Hepatocyte (in vitro differentiated cells): ENCODE measurements around the gene ZNF697. TPM values are rescaled to one million over a fixed set of nuclear protein-coding genes. Genes with fewer than 3 reads are reported as not detected.
A peak's percentile ranks its signal among the peaks of the same experiment; 100 is the strongest.

Source experiments
- DNase-seq: peaks from one replicate; pipeline ENCODE4 v3.0.0-alpha.2; 2016; ENCODE audit warnings: low spot score
- H2AFZ ChIP-seq: fragments of 200-600 bp; sonication (generic); 2 replicates; pipeline ENCODE4 v1.6.0; 2016; ENCODE audit warnings: antibody characterized with exemption, mild to moderate bottlenecking
- H3K27ac ChIP-seq: fragments of 200-600 bp; sonication (generic); 2 replicates; pipeline ENCODE4 v1.5.1; 2016; ENCODE audit warnings: mild to moderate bottlenecking
- H3K27me3 ChIP-seq: fragments of 200-600 bp; sonication (generic); 2 replicates; pipeline ENCODE4 v1.6.1; 2016
- H3K36me3 ChIP-seq: fragments of 200-600 bp; sonication (generic); replicated peaks from 2 replicates; pipeline ENCODE4 v1.5.1; 2016; ENCODE audit warnings: low read depth; ENCODE audit not compliant: insufficient read depth
- H3K4me1 ChIP-seq: fragments of 200-600 bp; sonication (generic); 2 replicates; pipeline ENCODE4 v1.5.1; 2016; ENCODE audit warnings: mild to moderate bottlenecking, moderate library complexity; ENCODE audit not compliant: insufficient read depth
- H3K4me2 ChIP-seq: fragments of 200-600 bp; sonication (generic); 2 replicates; pipeline ENCODE4 v1.6.0; 2016
- H3K4me3 ChIP-seq: fragments of 200-600 bp; sonication (generic); 2 replicates; pipeline ENCODE4 v1.5.1; 2016; ENCODE audit warnings: mild to moderate bottlenecking
- H3K79me2 ChIP-seq: fragments of 200-600 bp; sonication (generic); 2 replicates; pipeline ENCODE4 v1.6.0; 2017; ENCODE audit warnings: mild to moderate bottlenecking
- H3K9me2 ChIP-seq: fragments of 200-600 bp; sonication (generic); replicated peaks from 2 replicates; pipeline ENCODE4 v1.6.0; 2017; ENCODE audit warnings: mild to moderate bottlenecking; ENCODE audit not compliant: insufficient read depth
- H3K9me3 ChIP-seq: fragments of 200-600 bp; sonication (generic); 2 replicates; pipeline ENCODE4 v1.5.1; 2016; ENCODE audit warnings: low read depth, mild to moderate bottlenecking
- H4K20me1 ChIP-seq: fragments of 200-600 bp; sonication (generic); 2 replicates; pipeline ENCODE4 v1.6.0; 2016; ENCODE audit warnings: mild to moderate bottlenecking; ENCODE audit not compliant: insufficient read depth, poor library complexity, severe bottlenecking
- CTCF ChIP-seq: fragments of 200-600 bp; sonication (generic); IDR thresholded peaks from 2 replicates; pipeline ENCODE4 v1.5.1; 2016; ENCODE audit warnings: antibody characterized with exemption, mild to moderate bottlenecking; ENCODE audit not compliant: poor library complexity
- EZH2 ChIP-seq: fragments of 200-600 bp; sonication (generic); IDR thresholded peaks from 2 replicates; pipeline ENCODE4 v1.6.1; 2016; ENCODE audit warnings: antibody characterized with exemption, mild to moderate bottlenecking, borderline replicate concordance
- EZH2phosphoT487 ChIP-seq: fragments of 200-600 bp; sonication (generic); IDR thresholded peaks from one replicate; pipeline ENCODE4 v1.6.1; 2018; ENCODE audit warnings: antibody characterized with exemption, mild to moderate bottlenecking, low read depth, moderate library complexity; ENCODE audit not compliant: unreplicated experiment, severe bottlenecking
- WGBS: methylation state at CpG from one replicate; pipeline ENCODE4 v1.1.6; 2016; ENCODE audit warnings: low lambda C conversion rate; ENCODE audit errors: missing lambda C conversion rate; 5-methylcytosine and 5-hydroxymethylcytosine counted together
- polyA plus RNA-seq: library from polyadenylated mRNA; unstranded; fragments of >200 nt; fragmentation: Nextera tagmentation; extraction: Ambion mirVana; gene quantifications from 2 replicates; pipeline ENCODE4 v1.2.1, GENCODE V29; 2016
- total RNA-seq: library from RNA; depleted of rRNA; stranded (reverse); fragments of >200 nt; gene quantifications from 2 replicates; pipeline ENCODE4 v1.2.3, GENCODE V29; 2014

The ZNF697 gene
- total and polyA plus RNA-seq, 2 experiments from 2014 or later, result 0.58 to 7.5 TPM

GRCh38 chr1:119595168-119595567 is 52.9 kb downstream of the ZNF697 start:
- no peak overlapping the region for H2AFZ ChIP-seq
- no peaks in the 10 kb centered on the region for H4K20me1 ChIP-seq
- 93% methylated on average over 2 of the region's 2 CpGs for WGBS
- TF ChIP-seq EZH2, result no peak
- TF ChIP-seq CTCF, result no peak
- no peak for TF ChIP-seq EZH2phosphoT487
- H3K27me3 ChIP-seq, result no peaks in the 10 kb centered on the region
- no peaks in the 10 kb centered on the region for H3K36me3 ChIP-seq
- no peak for DNase-seq
- H3K4me1 ChIP-seq, result peaks cover 7% of the 10 kb centered on the region
- no peak overlapping the region for H3K4me3 ChIP-seq
- H3K4me2 ChIP-seq, result no peak overlapping the region
- no peak overlapping the region for H3K27ac ChIP-seq
- no peaks in the 10 kb centered on the region for H3K79me2 ChIP-seq
- no peaks in the 10 kb centered on the region for H3K9me3 ChIP-seq
- H3K9me2 ChIP-seq, result no peaks in the 10 kb centered on the region

GRCh38 chr1:119594376-119594775 is 53.7 kb downstream of the ZNF697 start:
- Histone ChIP-seq H3K4me2 (no peak overlapping the region), H4K20me1 (no peaks in the 10 kb centered on the region), H3K4me1 (peaks cover 7% of the 10 kb centered on the region), H3K27ac (no peak overlapping the region), H3K79me2 (no peaks in the 10 kb centered on the region), H2AFZ (no peak overlapping the region), H3K4me3 (no peak overlapping the region), H3K27me3 (no peaks in the 10 kb centered on the region), H3K9me2 (no peaks in the 10 kb centered on the region), H3K36me3 (no peaks in the 10 kb centered on the region), H3K9me3 (no peaks in the 10 kb centered on the region)
- WGBS, result 77% methylated on average over 1 of the region's 1 CpG
- no peak for DNase-seq
- no peak for TF ChIP-seq EZH2phosphoT487
- TF ChIP-seq CTCF, result no peak
- TF ChIP-seq EZH2, result no peak

- Histone ChIP-seq H3K36me3 (no peaks in the 10 kb centered on the region), H4K20me1 (no peaks in the 10 kb centered on the region), H3K9me3 (no peaks in the 10 kb centered on the region), H3K79me2 (no peaks in the 10 kb centered on the region), H3K27ac (no peak overlapping the region), H3K4me2 (no peak overlapping the region), H2AFZ (no peak overlapping the region), H3K4me3 (no peak overlapping the region), H3K4me1 (peaks cover 7% of the 10 kb centered on the region), H3K27me3 (no peaks in the 10 kb centered on the region), H3K9me2 (no peaks in the 10 kb centered on the region)
- TF ChIP-seq CTCF (no peak), EZH2 (no peak), EZH2phosphoT487 (no peak)
- WGBS, result 91% methylated on average over 1 of the region's 1 CpG
- no peak for DNase-seq
Observed at GRCh38 chr1:119593805-119594204, 54.3 kb downstream of the ZNF697 start.

GRCh38 chr1:119590393-119590792 is 57.7 kb downstream of the ZNF697 start:
- no peaks in the 10 kb centered on the region for H3K36me3 ChIP-seq

More at GRCh38 chr1:119590393-119590792, 57.7 kb downstream of the ZNF697 start:
- TF ChIP-seq EZH2phosphoT487 (no peak), EZH2 (no peak), CTCF (no peak)
- no peaks in the 10 kb centered on the region for H3K9me2 ChIP-seq
- H3K4me1 ChIP-seq, result peaks cover 7% of the 10 kb centered on the region
- H3K79me2 ChIP-seq, result no peaks in the 10 kb centered on the region
- H3K4me3 ChIP-seq, result no peak overlapping the region
- no peaks in the 10 kb centered on the region for H3K9me3 ChIP-seq
- H3K4me2 ChIP-seq, result no peak overlapping the region
- H3K27me3 ChIP-seq, result no peaks in the 10 kb centered on the region
- H4K20me1 ChIP-seq, result no peaks in the 10 kb centered on the region
- no peak for DNase-seq
- peak overlapping the region; percentile 37 for H3K27ac ChIP-seq
- no peak overlapping the region for H2AFZ ChIP-seq
